ENCODE measurements around the gene ADSS1.

- TF ChIP-seq CTCF (IDR thresholded peaks at IDR 0.05; ENCODE audit: poor library complexity), result no peak
- TF ChIP-seq EZH2 (IDR thresholded peaks at IDR 0.05; ENCODE audit: borderline replicate concordance), result no peak
- TF ChIP-seq EZH2phosphoT487 (IDR thresholded peaks at IDR 0.05; ENCODE audit: low read depth, severe bottlenecking, unreplicated experiment), result no peak
Observed at GRCh38 chr14:104747876-104748275, 23.8 kb downstream of the ADSS1 start.

Measured in hepatocyte (in vitro differentiated cells).